Right forelimb (tissue), 1 donor: Measurements from ENCODE around the gene RPTN.
A peak's percentile ranks its signal among the peaks of the same experiment; 100 is the strongest.

ENCODE experiments used
- DNase-seq: peaks from one replicate; pipeline ENCODE4 v3.0.0-alpha.2; 2018

RPTN gene

DNA sequence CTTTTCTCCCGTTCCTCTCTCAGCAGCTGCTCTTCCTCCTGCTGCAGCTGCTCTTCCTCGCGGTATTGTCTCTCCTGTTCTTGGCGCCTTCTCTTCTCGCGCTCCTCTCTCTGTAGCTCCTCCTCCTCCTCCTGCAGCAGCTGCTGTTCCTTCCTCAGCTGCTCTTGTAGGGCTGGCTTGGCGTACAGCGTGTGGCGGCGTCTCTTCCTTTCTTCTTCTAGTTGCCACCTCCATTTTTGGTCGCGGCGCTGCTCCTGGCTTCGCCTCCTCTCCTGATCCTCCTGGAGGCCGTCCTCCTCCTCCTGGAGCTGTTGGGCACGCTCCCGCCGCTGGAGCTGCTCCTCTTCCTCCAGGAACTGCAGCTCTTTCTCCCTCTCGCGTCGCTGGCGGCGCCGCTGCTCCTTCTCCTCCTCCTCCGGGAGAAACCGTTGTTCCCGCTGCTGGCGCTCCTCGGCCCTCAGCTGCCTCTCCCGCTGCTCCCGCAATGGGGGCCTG lies 48.6 kb downstream of the RPTN start:
- peak; percentile 49 for DNase-seq

DNA sequence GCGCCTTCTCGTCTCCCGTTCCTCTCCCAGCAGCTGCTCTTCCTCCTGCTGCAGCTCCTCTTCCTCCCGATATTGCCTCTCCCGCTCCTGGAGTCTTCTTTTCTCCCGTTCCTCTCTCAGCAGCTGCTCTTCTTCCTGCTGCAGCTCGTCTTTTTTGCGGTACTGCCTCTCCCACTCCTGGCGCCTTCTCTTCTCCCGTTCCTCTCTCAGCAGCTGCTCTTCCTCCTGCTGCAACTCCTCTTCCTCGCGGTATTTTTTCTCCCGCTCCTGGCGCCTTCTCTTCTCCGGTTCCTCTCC lies 49.1 kb downstream of the RPTN start:
- no peak for DNase-seq

DNA sequence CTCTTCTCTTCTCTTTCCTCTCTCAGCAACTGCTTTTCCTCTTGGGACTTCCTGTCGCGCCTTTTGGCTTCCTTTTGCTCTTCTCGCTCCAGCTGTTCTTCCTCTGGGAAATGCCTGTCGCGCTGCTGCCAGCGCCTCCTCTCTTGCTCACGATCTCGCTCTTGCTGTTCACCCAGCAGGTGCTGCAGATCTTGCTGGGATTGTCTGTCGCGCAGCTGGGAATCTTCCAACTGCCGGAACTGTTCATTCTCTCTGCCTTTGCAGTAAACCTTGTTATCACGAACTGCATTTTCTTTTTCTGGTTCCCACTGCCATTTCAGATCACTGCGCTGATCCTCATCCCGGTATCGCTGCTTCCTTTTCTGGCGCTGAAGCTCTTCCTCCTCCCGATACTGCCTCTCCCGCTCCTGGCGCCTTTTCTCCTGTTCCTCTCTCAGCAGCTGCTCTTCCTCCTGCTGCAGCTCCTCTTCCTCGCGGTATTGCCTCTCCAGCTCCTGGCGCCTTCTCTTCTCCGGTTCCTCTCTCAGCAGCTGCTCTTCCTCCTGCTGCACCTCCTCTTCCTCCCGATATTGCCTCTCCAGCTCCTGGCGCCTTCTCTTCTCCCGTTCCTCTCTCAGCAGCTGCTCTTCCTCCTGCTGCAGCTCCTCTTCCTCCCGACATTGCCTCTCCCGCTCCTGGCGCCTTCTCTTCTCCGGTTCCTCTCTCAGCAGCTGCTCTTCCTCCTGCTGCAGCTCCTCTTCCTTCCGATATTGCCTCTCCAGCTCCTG lies 49.6 kb downstream of the RPTN start:
- no peak for DNase-seq

DNA sequence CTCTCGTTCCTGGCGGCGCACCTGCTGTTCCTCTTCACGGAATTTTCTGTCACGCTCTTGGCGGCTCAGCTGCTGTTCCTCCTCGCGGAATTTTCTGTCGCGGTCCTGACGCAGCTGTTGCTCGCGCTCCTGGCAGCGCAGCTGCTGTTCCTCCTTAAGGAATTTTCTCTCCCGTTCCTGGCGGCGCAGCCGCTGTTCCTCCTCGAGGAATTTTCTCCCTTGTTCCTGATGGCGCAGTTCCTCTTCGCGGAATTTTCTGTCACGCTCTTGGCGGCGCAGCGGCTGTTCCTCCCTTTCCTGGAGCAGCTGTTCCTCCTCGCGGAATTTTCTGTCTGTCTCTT lies 50.2 kb downstream of the RPTN start:
- no peak for DNase-seq

DNA sequence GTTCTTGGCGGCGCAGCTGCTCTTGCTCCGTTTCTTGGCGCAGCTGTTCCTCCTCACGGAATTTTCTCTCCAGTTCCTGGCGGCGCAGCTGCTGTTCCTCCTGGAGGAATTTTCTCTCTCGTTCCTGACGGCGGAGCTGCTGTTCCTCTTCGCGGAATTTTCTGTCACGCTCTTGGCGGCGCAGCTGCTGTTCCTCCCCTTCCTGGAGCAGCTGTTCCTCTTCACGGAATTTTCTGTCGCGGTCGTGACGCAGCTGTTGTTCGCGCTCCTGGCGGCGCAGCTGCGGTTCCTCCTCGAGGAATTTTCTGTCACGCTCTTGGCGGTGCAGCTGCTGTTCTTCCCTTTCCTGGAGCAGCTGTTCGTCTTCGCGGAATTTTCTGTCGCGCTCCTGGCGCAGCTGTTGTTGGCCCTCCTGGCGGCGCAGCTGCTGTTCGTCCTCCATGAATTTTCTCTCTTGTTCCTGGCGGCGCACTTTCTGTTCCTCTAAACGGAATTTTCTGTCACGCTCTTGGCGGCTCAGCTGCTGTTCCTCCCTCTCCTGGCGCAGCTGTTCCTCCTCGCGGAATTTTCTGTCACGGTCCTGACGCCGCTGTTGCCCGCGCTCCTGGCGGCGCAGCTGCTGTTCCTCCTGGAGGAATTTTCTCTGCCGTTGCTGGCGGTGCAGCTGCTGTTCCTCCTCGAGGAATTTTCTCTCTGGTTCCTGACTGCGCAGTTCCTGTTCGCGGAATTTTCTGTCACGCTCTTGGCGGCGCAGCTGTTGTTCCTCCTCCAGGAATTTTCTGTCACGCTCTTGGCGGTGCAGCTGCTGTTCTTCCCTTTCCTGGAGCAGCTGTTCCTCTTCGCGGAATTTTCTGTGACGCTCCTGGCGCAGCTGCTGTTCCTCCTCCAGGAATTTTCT lies 50.8 kb downstream of the RPTN start:
- DNase-seq = no peak

DNA sequence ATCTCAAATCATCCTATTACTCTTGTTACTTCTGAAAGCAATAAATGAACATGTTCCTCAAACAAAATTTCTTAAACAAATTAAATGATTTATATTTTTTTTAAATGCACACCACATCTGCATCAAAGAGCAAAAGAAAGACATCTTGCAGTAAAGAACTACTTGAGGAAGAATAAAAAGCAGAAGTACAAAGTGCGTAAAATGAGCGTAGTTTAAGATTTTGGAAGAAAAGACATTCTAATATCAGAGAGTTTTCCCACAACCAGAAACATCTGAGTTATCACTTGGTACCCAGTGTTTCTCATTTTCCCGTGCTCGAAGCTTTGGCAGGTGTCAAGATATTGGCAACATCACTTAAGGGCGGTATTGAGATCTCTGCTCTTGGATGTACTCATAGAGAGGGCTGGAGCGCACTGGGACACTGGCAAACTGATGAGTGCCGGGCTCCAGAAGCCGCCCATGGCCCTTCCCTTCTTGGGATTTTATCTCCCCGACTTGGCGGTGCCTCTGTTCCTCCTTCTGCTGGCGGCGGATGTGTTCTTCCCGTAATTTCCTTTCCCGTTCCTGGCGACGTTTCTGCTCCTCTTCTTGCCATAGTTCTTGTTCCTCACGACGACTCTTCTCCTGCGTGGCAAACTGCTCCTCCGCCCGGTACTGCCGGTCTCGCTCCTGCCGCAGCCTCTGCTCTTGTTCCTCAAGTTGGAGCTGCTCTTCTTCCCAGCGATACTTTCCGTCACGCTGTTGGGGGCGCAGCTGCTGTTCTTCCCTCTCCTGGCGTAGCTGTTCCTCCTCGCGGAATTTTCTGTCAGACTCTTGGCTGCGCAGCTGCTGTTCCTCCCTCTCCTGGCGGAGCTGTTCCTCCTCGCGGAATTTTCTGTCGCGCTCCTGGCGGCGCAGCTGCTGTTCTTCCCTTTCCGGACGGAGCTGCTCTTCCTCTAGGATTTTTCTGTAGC lies 51.7 kb downstream of the RPTN start:
- no peak for DNase-seq

DNA sequence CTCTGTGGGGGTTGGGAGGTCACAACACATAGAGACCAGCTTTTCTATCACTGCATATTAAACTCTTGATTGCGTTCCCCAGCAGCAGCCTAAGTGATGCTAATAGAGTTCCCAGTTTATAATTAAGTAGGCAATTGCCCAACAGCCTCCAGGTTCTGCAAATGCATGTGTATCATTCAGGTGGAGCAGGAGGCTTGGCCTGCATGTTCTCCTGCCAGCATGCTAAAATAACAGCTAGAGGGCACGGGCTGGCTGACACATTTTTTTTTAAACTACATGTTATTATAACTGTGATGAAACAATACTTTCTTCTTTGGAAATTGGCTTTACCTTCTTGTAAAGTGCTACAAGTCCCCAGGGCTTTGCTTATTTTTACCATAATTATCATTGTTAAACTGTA lies 54.2 kb downstream of the RPTN start:
- DNase-seq = no peak
